ENCODE measurements around the gene TENM3.

DNA sequence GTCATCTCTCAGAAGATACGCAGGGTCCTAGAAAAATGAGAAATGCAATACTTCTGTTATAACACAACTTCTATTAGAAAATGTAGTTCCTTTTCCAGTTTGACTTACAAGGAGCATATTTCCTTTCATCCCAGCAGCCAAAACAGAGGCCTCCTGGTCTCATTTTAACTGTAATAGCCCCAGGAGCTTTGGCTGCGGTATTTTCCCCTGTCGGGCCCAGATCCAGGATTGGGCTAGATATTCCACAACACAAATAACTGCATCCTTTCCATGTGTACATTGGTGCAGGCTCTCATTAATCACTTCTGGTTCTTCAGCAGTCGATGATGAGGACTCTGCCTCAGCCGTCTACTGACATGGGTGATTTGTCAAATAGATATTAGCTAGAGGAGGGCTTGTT is 166.1 kb downstream of the TENM3 start:
- TF ChIP-seq MXI1 (IDR thresholded peaks at IDR 0.05; ENCODE audit: low read depth, low read length) (no peak), RFX5 (IDR thresholded peaks at IDR 0.05; ENCODE audit: low read length) (no peak), RAD21 (IDR thresholded peaks at IDR 0.05; ENCODE audit: low read length) (no peak), NFIC (IDR thresholded peaks at IDR 0.05; ENCODE audit: borderline replicate concordance) (no peak), RCOR1 (IDR thresholded peaks at IDR 0.05; ENCODE audit: low read length) (no peak), CHD2 (IDR thresholded peaks at IDR 0.05; ENCODE audit: low read length, partially characterized antibody) (no peak), TAF1 (IDR thresholded peaks at IDR 0.05; ENCODE audit: borderline replicate concordance, low read depth, low read length) (no peak), MEF2A (IDR thresholded peaks at IDR 0.05; ENCODE audit: borderline replicate concordance, low read depth) (no peak), FOSL2 (IDR thresholded peaks at IDR 0.05; ENCODE audit: borderline replicate concordance, low read depth) (no peak)
- TF ChIP-seq, protein P1, sequence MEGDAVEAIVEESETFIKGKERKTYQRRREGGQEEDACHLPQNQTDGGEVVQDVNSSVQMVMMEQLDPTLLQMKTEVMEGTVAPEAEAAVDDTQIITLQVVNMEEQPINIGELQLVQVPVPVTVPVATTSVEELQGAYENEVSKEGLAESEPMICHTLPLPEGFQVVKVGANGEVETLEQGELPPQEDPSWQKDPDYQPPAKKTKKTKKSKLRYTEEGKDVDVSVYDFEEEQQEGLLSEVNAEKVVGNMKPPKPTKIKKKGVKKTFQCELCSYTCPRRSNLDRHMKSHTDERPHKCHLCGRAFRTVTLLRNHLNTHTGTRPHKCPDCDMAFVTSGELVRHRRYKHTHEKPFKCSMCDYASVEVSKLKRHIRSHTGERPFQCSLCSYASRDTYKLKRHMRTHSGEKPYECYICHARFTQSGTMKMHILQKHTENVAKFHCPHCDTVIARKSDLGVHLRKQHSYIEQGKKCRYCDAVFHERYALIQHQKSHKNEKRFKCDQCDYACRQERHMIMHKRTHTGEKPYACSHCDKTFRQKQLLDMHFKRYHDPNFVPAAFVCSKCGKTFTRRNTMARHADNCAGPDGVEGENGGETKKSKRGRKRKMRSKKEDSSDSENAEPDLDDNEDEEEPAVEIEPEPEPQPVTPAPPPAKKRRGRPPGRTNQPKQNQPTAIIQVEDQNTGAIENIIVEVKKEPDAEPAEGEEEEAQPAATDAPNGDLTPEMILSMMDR (IDR thresholded peaks at IDR 0.05): no peak
